ENCODE results near the gene ITGA2. TPM values are rescaled to one million over a fixed set of nuclear protein-coding genes. Genes with fewer than 3 reads are reported as not detected.
A peak's percentile ranks its signal among the peaks of the same experiment; 100 is the strongest.

ITGA2 gene
- total RNA-seq, 2 experiments from 2014 or later: 0.74 to 0.86 TPM

DNA sequence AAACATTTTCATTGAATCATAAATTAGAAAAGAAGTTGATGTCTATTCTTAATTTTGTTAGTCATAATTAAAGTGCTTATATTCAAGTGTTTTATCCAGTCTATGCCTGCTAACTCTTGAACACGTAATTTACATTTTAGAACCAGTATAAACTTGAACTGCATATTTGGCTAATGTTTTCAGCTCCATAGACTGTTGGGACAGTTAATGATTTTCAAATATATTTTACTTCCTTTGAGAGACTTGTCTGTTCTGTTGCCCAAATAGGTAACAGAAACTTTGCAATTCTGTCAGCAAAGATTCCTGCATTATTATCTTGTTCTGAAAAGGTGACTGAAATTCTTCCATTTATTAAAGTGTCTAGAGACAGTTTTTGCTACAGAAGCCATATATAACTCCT lies 7.8 kb downstream of the ITGA2 start:
- no peaks in the 10 kb centered on the region for H3K36me3 Mint-ChIP-seq (ENCODE audit: low read depth)
- no peak overlapping the region for H3K4me3 Mint-ChIP-seq
- DNase-seq (no peak), ATAC-seq (no peak)
- peaks cover 19% of the 10 kb centered on the region for H3K27me3 Mint-ChIP-seq
- no peak for TF ChIP-seq CTCF (IDR thresholded peaks at IDR 0.05)
- H3K4me1 Mint-ChIP-seq (ENCODE audit: low read depth): peaks cover 2% of the 10 kb centered on the region
- intact Hi-C loops (cut with micrococcal nuclease): no loop called here
- ChIA-PET POLR2A (interaction anchor here (0.8 to 1.0 kb wide), 2 partner anchors 9 to 32 kb away, joined by 3 read pairs; no protein-coding TSS in a partner anchor), CTCF (interaction anchor here (0.8 to 1.1 kb wide), 2 partner anchors 9 to 93 kb away, joined by 3 read pairs; no protein-coding TSS in a partner anchor)
- no peak overlapping the region for H3K27ac Mint-ChIP-seq
- H3K9me3 Mint-ChIP-seq: no peaks in the 10 kb centered on the region

- ChIA-PET CTCF (interaction anchor here (0.8 to 1.4 kb wide), 3 partner anchors 10 to 92 kb away, joined by 3 to 5 read pairs (median 3); no protein-coding TSS in a partner anchor), POLR2A (interaction anchor here (1.0 kb wide), 1 partner anchor 9 kb away, joined by 3 read pairs; no protein-coding TSS in a partner anchor)
- Mint-ChIP-seq H3K27me3 (peaks cover 16% of the 10 kb centered on the region), H3K27ac (no peak overlapping the region), H3K4me1 (ENCODE audit: low read depth) (peaks cover 2% of the 10 kb centered on the region), H3K36me3 (ENCODE audit: low read depth) (no peaks in the 10 kb centered on the region), H3K4me3 (no peak overlapping the region), H3K9me3 (no peaks in the 10 kb centered on the region)
- no peak for TF ChIP-seq CTCF (IDR thresholded peaks at IDR 0.05)
- ATAC-seq: no peak
- no peak for DNase-seq
- intact Hi-C loops (cut with micrococcal nuclease): no loop called here
Observed at GRCh38 chr5:52997424-52997823, 8.3 kb downstream of the ITGA2 start.

DNA sequence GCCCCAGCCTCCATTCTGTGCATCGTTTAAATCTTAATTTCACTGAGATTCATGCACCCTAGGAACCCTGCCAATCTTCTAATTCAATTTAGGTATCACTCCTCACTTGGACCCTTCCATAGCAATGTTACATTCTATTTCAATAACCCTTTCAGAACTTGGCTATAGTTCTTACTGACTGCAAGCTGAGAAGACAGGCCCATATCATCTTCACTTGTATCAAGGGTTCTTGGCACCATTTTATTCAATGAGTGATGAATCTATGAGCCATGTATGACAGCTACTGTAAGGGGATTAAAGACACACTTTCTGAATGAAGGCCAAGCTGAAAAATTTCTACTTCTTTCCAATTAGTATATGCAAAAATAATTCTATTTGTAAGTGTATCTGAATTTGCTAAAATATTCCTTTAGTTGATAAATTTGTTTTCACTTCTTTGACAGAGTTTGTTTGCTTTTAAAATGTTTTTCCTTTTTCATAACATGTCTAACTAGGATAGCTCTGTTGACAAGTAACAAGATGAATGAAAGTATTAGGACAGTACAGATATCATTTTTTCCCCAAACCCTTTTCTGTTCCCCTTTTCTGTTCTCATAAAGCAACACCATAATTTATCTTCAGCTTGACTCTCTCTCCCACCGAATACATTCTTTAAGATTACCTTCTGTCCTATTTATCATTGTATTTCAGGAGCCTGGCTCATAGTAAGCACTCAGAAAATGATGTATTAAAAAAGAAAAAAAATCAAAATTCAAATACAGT lies 9.6 kb downstream of the ITGA2 start:
- Mint-ChIP-seq H3K4me3 (no peak overlapping the region), H3K36me3 (ENCODE audit: low read depth) (no peaks in the 10 kb centered on the region), H3K9me3 (no peaks in the 10 kb centered on the region), H3K4me1 (ENCODE audit: low read depth) (peaks cover 5% of the 10 kb centered on the region), H3K27ac (no peak overlapping the region), H3K27me3 (peaks cover 6% of the 10 kb centered on the region)
- ATAC-seq: no peak
- no peak for DNase-seq
- POLR2A ChIA-PET: interaction anchor here (1.0 kb wide), 1 partner anchor 200 kb away, joined by 3 read pairs; no protein-coding TSS in a partner anchor
- no peak for TF ChIP-seq CTCF (IDR thresholded peaks at IDR 0.05)
- intact Hi-C loops (cut with micrococcal nuclease): no loop called here
- CTCF ChIA-PET: interaction anchor here (1.0 to 1.4 kb wide), 3 partner anchors 9 to 50 kb away, joined by 4 to 5 read pairs (median 5); no protein-coding TSS in a partner anchor

DNA sequence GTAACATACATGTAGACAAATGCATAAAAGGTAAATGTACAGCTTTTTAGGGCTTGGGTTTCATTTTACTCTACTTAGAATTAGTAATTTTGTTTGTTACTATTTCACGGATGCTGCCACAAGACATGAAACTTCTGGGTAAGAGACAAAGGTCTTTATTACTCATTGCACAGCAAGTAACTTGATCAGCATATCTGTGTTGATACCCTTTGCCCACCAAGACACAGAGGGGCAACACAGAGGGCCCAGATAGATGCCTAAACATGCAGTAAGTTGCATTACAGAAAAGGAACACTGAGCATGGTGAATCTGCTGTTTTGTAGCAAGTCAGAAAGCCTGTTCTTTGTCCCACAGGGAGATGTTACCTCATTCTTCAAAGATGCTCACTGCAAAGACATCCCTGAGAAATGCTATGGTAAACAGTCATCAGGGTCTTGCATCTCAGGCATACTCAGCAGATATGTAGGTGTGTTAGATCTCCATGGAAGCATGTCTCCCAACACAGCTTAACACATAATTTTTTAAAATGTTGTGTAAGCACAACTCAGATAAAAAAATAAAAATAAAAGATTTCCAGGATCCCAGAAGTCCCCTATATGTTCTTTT lies 10.3 kb downstream of the ITGA2 start:
- no peaks in the 10 kb centered on the region for H3K36me3 Mint-ChIP-seq (ENCODE audit: low read depth)
- ATAC-seq: peak; percentile 77
- CTCF ChIA-PET: interaction anchor here (1.1 kb wide), 1 partner anchor 9 kb away, joined by 5 read pairs; no protein-coding TSS in a partner anchor
- no peaks in the 10 kb centered on the region for H3K9me3 Mint-ChIP-seq
- H3K4me3 Mint-ChIP-seq: no peak overlapping the region
- intact Hi-C loops (cut with micrococcal nuclease): no loop called here
- peaks cover 10% of the 10 kb centered on the region for H3K4me1 Mint-ChIP-seq (ENCODE audit: low read depth)
- H3K27ac Mint-ChIP-seq: no peak overlapping the region
- DNase-seq: no peak
- no peak for TF ChIP-seq CTCF (IDR thresholded peaks at IDR 0.05)
- POLR2A ChIA-PET: interaction anchor here (1.0 kb wide), 1 partner anchor 201 kb away, joined by 3 read pairs; no protein-coding TSS in a partner anchor
- H3K27me3 Mint-ChIP-seq: peaks cover 6% of the 10 kb centered on the region

DNA sequence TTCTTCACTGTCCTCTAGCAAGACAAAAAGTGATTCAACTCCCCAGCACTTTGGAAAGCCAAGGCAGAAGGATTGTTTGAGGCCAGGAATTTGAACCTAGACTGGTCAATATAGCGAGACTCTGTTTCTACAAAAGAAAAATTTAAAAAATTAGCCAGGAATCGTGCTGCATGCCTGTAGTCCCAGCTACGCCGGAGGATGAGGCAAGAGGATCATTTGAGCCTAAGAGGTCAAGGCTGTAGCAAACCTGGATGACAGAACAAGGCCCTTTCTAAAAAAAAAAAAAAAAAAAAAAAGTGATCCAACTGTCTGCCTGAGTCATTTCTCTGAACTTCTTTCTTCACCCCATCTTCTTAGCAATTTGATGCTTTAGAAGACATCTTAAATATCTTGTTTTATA lies 12.4 kb downstream of the ITGA2 start:
- no peak for TF ChIP-seq CTCF (IDR thresholded peaks at IDR 0.05)
- no peaks in the 10 kb centered on the region for H3K36me3 Mint-ChIP-seq (ENCODE audit: low read depth)
- no peak overlapping the region for H3K27ac Mint-ChIP-seq
- CTCF ChIA-PET: no interaction called here
- ATAC-seq: no peak
- H3K9me3 Mint-ChIP-seq: no peaks in the 10 kb centered on the region
- POLR2A ChIA-PET: no interaction called here
- intact Hi-C loops (cut with micrococcal nuclease): no loop called here
- H3K27me3 Mint-ChIP-seq: peaks cover 6% of the 10 kb centered on the region
- peaks cover 26% of the 10 kb centered on the region for H3K4me1 Mint-ChIP-seq (ENCODE audit: low read depth)
- no peak for DNase-seq
- no peak overlapping the region for H3K4me3 Mint-ChIP-seq

Data from activated CD8-positive, alpha-beta T cell treated with anti-CD3 and anti-CD28 coated beads for 36 hours (primary cell).